ENCODE results near the gene HACD1.

HACD1 gene

GRCh38 chr10:17580885-17581284 is 36.3 kb downstream of the HACD1 start:
- DNase-seq (ENCODE audit: low spot score) = no peak

- DNase-seq (ENCODE audit: low spot score) = no peak
Observed at GRCh38 chr10:17578603-17579002, 38.6 kb downstream of the HACD1 start.

GRCh38 chr10:17576768-17577167 is 40.4 kb downstream of the HACD1 start:
- no peak for DNase-seq (ENCODE audit: low spot score)

- no peak for DNase-seq (ENCODE audit: low spot score)
Observed at GRCh38 chr10:17564911-17565310, 52.3 kb downstream of the HACD1 start.

- DNase-seq (ENCODE audit: low spot score) = no peak
Observed at GRCh38 chr10:17563452-17563851, 53.7 kb downstream of the HACD1 start.

- no peak for DNase-seq (ENCODE audit: low spot score)
Observed at GRCh38 chr10:17562614-17563013, 54.6 kb downstream of the HACD1 start.

GRCh38 chr10:17561111-17561510 is 56.1 kb downstream of the HACD1 start:
- no peak for DNase-seq (ENCODE audit: low spot score)

- DNase-seq (ENCODE audit: low spot score) = no peak
Observed at GRCh38 chr10:17557459-17557858, 59.7 kb downstream of the HACD1 start.

GRCh38 chr10:17548770-17549169 is 68.4 kb downstream of the HACD1 start:
- DNase-seq (ENCODE audit: low spot score) = no peak

GRCh38 chr10:17548162-17548561 is 69.0 kb downstream of the HACD1 start:
- no peak for DNase-seq (ENCODE audit: low spot score)

- DNase-seq (ENCODE audit: low spot score) = no peak
Observed at GRCh38 chr10:17547060-17547459, 70.1 kb downstream of the HACD1 start.

- no peak for DNase-seq (ENCODE audit: low spot score)
Observed at GRCh38 chr10:17544465-17544864, 72.7 kb downstream of the HACD1 start.
